ENCODE results near the gene NKD1.

NKD1 gene

DNA sequence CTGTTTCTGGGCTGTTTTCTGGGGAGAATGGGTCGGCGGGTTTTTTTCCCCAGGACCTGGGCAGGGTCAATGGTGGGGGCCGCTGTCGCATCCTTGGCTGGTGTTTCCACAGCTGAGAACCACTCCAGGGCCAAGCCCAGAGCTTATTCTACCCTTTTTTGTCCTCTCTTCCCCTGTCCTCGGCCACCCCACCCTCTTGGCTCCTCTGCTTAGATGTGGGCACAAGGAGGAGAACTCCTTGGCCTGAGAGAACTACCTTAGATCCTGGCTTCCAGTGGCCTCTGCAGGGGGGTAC is 149.2 kb downstream of the NKD1 start:
- Histone ChIP-seq H3K4me3 (ENCODE audit: low read length, poor library complexity, severe bottlenecking) (no peak overlapping the region), H4K20me1 (ENCODE audit: insufficient read depth, low read length, poor library complexity, severe bottlenecking) (no peaks in the 10 kb centered on the region), H3K9me3 (ENCODE audit: insufficient read depth, low read depth, low read length) (no peaks in the 10 kb centered on the region), H2AFZ (ENCODE audit: low read length) (no peak overlapping the region), H3K4me2 (ENCODE audit: low read depth, low read length, poor library complexity, severe bottlenecking) (no peak overlapping the region), H3K9me2 (replicated peaks; ENCODE audit: low read depth, low read length) (no peaks in the 10 kb centered on the region), H3K9ac (ENCODE audit: low read depth, low read length, poor library complexity, severe bottlenecking) (no peak overlapping the region), H3K4me1 (ENCODE audit: insufficient read depth, low read length, poor library complexity, severe bottlenecking) (peaks cover 20% of the 10 kb centered on the region), H3K27me3 (ENCODE audit: insufficient read depth, low read length, poor library complexity, severe bottlenecking) (no peaks in the 10 kb centered on the region), H3F3A (ENCODE audit: low read depth) (no peaks in the 10 kb centered on the region), H3K36me3 (ENCODE audit: insufficient read depth, low read length) (no peaks in the 10 kb centered on the region), H3K79me2 (ENCODE audit: insufficient read depth, low read length) (no peaks in the 10 kb centered on the region)
- TF ChIP-seq, protein P1, sequence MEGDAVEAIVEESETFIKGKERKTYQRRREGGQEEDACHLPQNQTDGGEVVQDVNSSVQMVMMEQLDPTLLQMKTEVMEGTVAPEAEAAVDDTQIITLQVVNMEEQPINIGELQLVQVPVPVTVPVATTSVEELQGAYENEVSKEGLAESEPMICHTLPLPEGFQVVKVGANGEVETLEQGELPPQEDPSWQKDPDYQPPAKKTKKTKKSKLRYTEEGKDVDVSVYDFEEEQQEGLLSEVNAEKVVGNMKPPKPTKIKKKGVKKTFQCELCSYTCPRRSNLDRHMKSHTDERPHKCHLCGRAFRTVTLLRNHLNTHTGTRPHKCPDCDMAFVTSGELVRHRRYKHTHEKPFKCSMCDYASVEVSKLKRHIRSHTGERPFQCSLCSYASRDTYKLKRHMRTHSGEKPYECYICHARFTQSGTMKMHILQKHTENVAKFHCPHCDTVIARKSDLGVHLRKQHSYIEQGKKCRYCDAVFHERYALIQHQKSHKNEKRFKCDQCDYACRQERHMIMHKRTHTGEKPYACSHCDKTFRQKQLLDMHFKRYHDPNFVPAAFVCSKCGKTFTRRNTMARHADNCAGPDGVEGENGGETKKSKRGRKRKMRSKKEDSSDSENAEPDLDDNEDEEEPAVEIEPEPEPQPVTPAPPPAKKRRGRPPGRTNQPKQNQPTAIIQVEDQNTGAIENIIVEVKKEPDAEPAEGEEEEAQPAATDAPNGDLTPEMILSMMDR (conservative IDR thresholded peaks at IDR 0.05; ENCODE audit: low read length), result no peak
- no peak for TF ChIP-seq EZH2phosphoT487 (IDR thresholded peaks at IDR 0.05; ENCODE audit: borderline replicate concordance)

DNA sequence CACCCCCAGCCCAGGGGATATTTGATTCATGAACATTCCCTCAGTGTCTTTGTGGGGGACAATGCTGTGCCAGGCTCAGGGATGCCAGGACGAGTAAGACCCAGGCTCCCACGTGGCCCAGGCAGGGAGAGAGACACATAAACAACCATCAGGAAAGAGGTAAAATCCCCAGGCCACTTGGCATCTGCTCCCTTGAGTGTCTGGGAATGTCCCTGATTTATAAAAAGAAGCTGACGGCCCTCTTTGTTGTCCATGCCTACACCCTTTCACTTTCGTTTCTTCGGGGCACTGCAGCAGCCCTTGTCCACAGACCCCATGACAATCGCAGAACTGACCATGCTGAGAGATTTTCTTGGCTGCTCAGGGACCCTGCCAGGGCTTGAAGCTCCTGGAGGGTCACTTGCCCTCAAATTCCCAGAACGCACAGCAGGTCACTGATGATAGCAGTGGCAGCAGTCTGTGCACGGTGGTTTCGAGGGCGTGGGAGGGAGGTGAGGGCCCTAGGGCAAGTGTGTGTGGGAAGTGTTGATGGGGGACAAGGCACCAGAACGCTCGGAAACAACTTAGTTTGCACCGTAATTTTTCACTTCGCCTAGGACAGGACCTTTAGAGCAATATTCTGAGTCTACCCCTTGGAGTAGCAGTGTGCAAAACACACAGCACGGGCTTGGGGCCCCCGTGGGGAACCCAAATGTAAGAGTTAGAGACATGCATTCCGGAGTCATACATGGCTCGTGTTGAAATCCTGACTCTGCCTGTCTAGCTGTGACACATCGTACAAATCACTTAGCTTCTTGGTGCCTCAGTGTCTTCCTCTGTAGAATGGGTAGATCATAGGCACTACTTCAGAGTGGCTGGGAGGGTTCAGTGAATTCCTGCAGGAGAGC is 149.9 kb downstream of the NKD1 start:
- Histone ChIP-seq H3K4me3 (ENCODE audit: low read length, poor library complexity, severe bottlenecking) (no peak overlapping the region), H3F3A (ENCODE audit: low read depth) (no peaks in the 10 kb centered on the region), H2AFZ (ENCODE audit: low read length) (no peak overlapping the region; the same call in 1 of the 2 replicates), H3K9me3 (ENCODE audit: insufficient read depth, low read depth, low read length) (no peaks in the 10 kb centered on the region), H3K9me2 (replicated peaks; ENCODE audit: low read depth, low read length) (no peaks in the 10 kb centered on the region), H3K9ac (ENCODE audit: low read depth, low read length, poor library complexity, severe bottlenecking) (no peak overlapping the region), H3K4me2 (ENCODE audit: low read depth, low read length, poor library complexity, severe bottlenecking) (no peak overlapping the region), H3K4me1 (ENCODE audit: insufficient read depth, low read length, poor library complexity, severe bottlenecking) (peaks cover 24% of the 10 kb centered on the region), H3K27me3 (ENCODE audit: insufficient read depth, low read length, poor library complexity, severe bottlenecking) (no peaks in the 10 kb centered on the region), H3K79me2 (ENCODE audit: insufficient read depth, low read length) (no peaks in the 10 kb centered on the region), H4K20me1 (ENCODE audit: insufficient read depth, low read length, poor library complexity, severe bottlenecking) (no peaks in the 10 kb centered on the region), H3K36me3 (ENCODE audit: insufficient read depth, low read length) (no peaks in the 10 kb centered on the region)
- TF ChIP-seq EZH2phosphoT487 (IDR thresholded peaks at IDR 0.05; ENCODE audit: borderline replicate concordance), result no peak
- TF ChIP-seq, protein P1 (conservative IDR thresholded peaks at IDR 0.05; ENCODE audit: low read length), result no peak

Data from Loucy (cell line).